Thoracic aorta (tissue), 2 donors: ENCODE results near the gene MTHFS. TPM values are rescaled to one million over a fixed set of nuclear protein-coding genes. Genes with fewer than 3 reads are reported as not detected.

Source experiments
- ATAC-seq: fragments of 150-250 bp; one replicate; pipeline ENCODE4 v1.8.0; 2017; ENCODE audit warnings: low read depth; ENCODE audit not compliant: insufficient number of reproducible peaks, low FRiP score
- DNase-seq: peaks from one replicate; pipeline ENCODE4 v3.0.0-alpha.2; 2020; ENCODE audit warnings: low spot score
- H3K27ac ChIP-seq, 2 donors: fragments of 200-600 bp; sonication (generic); 1 replicate in 1 of 2; 2 replicates in 1 of 2; pipeline ENCODE4 v1.5.1; 2016; ENCODE audit warnings: mild to moderate bottlenecking in 2 of 2, moderate library complexity in 2 of 2
- H3K27me3 ChIP-seq: fragments of 200-600 bp; sonication (generic); replicated peaks from 2 replicates; pipeline ENCODE4 v1.6.0; 2016; ENCODE audit warnings: mild to moderate bottlenecking; ENCODE audit not compliant: insufficient read depth
- H3K36me3 ChIP-seq: fragments of 200-600 bp; sonication (generic); one replicate; pipeline ENCODE4 v1.5.1; 2016
- H3K4me1 ChIP-seq, 2 donors: fragments of 200-600 bp; sonication (generic); 1 replicate in 1 of 2; 2 replicates in 1 of 2; pipeline versions ENCODE4 v1.5.1 to v1.6.0; 2016; ENCODE audit warnings: low read depth in 2 of 2, mild to moderate bottlenecking in 1 of 2; ENCODE audit not compliant: control insufficient read depth in 1 of 2
- H3K4me3 ChIP-seq: fragments of 200-600 bp; sonication (generic); 2 replicates; pipeline ENCODE4 v1.5.1; 2016; ENCODE audit warnings: mild to moderate bottlenecking
- H3K9me3 ChIP-seq: fragments of 200-600 bp; sonication (generic); 2 replicates; pipeline ENCODE4 v1.5.1; 2016
- total RNA-seq, 2 donors: library from RNA; depleted of rRNA; stranded (reverse); fragments of >200 nt; gene quantifications; one replicate each; pipeline versions ENCODE4 v1.1.0 to v1.2.3, GENCODE V29; 2016
- TF ChIP-seq, protein P1 (sequence below): fragments of 200-600 bp; sonication (generic); IDR thresholded peaks from one replicate; pipeline ENCODE4 v1.5.1; 2019; ENCODE audit warnings: antibody characterized with exemption

MTHFS gene
- total RNA-seq, 2 donors from 2014 or later: 6.2 to 30.6 TPM

DNA sequence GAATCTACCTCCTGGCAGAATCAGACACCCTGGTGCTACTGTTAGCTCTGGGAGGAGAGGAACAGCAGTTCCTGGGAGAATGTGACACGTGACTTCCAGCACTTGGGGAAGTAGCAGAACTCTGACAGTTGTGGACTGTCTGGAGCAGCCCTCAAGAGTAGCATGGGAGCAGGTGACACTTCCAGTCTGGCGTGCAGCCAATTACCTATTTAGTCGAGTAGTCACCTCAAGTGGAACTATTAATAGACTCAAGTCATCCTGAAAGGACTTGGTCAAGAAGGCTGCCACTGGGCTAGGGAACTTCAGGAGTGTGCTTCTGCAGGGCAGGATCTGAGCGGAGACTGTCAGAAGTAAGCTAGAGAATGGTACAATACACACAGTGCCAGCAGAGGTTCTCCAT is 62.3 kb downstream of the MTHFS start:
- no peaks in the 10 kb centered on the region for H3K4me1 ChIP-seq
- TF ChIP-seq, protein P1, sequence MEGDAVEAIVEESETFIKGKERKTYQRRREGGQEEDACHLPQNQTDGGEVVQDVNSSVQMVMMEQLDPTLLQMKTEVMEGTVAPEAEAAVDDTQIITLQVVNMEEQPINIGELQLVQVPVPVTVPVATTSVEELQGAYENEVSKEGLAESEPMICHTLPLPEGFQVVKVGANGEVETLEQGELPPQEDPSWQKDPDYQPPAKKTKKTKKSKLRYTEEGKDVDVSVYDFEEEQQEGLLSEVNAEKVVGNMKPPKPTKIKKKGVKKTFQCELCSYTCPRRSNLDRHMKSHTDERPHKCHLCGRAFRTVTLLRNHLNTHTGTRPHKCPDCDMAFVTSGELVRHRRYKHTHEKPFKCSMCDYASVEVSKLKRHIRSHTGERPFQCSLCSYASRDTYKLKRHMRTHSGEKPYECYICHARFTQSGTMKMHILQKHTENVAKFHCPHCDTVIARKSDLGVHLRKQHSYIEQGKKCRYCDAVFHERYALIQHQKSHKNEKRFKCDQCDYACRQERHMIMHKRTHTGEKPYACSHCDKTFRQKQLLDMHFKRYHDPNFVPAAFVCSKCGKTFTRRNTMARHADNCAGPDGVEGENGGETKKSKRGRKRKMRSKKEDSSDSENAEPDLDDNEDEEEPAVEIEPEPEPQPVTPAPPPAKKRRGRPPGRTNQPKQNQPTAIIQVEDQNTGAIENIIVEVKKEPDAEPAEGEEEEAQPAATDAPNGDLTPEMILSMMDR: no peak
- no peak for ATAC-seq

DNA sequence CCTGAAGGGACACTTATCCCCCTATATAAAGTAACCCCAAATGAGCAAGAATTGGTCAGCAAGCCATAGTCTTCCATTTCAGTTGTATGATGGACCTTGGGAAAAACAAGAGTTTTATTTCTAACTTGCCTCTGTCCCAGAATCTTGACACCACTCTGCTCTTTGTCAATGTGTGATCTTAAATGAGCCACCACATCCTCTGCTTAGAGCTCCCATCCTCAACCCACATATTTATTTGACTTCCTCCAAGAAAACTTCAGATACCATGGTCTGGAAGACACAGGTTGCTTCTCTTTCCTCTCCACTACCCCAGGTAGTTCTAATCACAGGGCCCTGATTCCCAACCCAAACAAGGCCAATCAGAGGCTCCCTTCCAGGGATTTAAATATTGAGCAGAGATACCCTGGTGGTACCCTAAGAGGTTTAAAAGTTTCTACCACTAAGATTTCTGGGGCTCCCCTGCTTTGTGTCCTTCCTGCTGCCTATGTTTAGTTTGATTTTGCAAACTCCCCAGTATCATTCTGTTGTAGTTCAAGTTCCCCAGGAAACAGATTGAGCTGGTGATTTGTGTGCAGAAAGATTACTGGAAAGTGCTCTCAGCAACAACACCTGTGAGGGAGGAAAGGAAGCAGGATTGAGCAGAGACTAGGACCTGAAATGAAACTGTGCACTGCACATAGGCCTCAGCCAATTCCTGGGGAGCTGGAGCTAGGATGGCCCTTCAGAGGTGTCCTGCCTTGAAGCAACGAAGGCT is 64.3 kb downstream of the MTHFS start:
- Histone ChIP-seq H3K27me3 (no peaks in the 10 kb centered on the region), H3K36me3 (no peaks in the 10 kb centered on the region), H3K9me3 (no peaks in the 10 kb centered on the region), H3K4me1 (no peaks in the 10 kb centered on the region), H3K4me3 (no peak overlapping the region), H3K27ac (no peak overlapping the region)
- DNase-seq (no peak), ATAC-seq (no peak)
- TF ChIP-seq, protein P1: no peak

More for the DNA sequence above, 62.3 kb downstream of the MTHFS start:
- Histone ChIP-seq H3K36me3 (no peaks in the 10 kb centered on the region), H3K27me3 (no peaks in the 10 kb centered on the region), H3K4me3 (no peak overlapping the region), H3K27ac (no peak overlapping the region), H3K9me3 (no peaks in the 10 kb centered on the region)
- no peak for DNase-seq

DNA sequence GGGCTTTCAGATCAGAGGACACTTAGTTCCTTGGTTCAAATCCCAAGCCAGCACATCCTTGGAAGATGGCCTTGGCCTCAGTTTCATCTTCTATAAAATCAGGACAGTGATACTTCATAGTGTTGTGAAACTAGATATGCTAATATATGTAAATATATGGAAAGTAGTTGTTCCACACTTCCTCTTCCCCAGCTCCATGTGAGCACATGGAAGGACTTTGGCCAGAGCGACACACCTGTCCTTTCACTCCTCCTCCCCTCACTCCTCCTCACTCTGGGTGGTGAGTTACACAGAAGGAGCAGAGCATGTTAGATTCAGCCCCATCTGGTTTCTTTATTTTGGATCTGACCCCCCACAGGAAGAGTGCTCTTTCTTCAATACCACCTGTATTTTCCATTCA is 65.2 kb downstream of the MTHFS start:
- Histone ChIP-seq H3K4me1 (no peaks in the 10 kb centered on the region), H3K9me3 (no peaks in the 10 kb centered on the region), H3K36me3 (no peaks in the 10 kb centered on the region), H3K4me3 (no peak overlapping the region), H3K27ac (no peak overlapping the region), H3K27me3 (no peaks in the 10 kb centered on the region)
- DNase-seq: no peak
- TF ChIP-seq, protein P1: no peak
- no peak for ATAC-seq

DNA sequence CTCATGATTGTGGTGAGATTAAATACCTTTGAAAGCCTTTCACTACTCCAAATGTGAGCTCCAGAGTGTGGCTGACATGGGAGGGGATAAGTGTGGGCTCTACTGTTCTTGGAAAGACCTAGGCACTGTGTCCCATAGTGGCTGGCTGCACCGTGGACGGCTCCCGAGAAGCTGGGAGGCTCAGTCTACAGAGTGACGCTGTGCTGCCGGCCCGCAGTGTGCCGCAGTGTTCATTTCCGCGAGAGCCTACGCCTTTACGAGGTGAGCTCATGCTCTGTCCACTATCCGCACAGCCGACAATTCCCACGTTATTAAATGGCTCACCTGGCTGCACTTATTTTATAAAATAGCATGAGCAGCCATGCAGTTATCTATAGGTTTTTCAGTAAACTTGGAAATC is 66.9 kb downstream of the MTHFS start:
- no peak overlapping the region for H3K4me3 ChIP-seq
- no peak overlapping the region for H3K27ac ChIP-seq
- no peaks in the 10 kb centered on the region for H3K27me3 ChIP-seq
- H3K36me3 ChIP-seq: no peaks in the 10 kb centered on the region
- no peaks in the 10 kb centered on the region for H3K4me1 ChIP-seq
- no peaks in the 10 kb centered on the region for H3K9me3 ChIP-seq
- TF ChIP-seq, protein P1: no peak
- no peak for ATAC-seq
- no peak for DNase-seq

DNA sequence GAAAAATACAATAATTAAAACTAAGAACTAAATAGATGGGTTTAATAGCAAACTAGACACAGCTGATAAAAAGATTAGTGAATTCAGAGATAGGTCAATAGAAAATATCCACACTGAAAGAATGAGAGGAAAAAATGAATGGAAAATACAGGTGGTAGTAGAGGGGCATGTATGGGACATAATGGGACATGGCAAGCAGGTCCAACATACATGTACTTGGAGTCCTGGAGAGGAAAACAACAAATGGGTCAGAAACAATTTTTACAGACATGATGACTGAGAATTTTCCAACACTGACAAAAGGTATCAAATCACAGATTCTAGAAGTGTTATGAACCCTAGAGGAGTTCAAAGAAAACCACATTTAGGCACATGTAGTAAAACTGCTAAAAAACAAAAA is 68.4 kb downstream of the MTHFS start:
- Histone ChIP-seq H3K4me1 (no peaks in the 10 kb centered on the region), H3K27ac (no peak overlapping the region), H3K9me3 (no peaks in the 10 kb centered on the region), H3K4me3 (no peak overlapping the region), H3K36me3 (no peaks in the 10 kb centered on the region), H3K27me3 (no peaks in the 10 kb centered on the region)
- DNase-seq (no peak), ATAC-seq (no peak)
- TF ChIP-seq, protein P1: no peak
